Activated naive CD8-positive, alpha-beta T cell treated with anti-CD3 and anti-CD28 coated beads, Interleukin-2, amount 10 ng/mL, durations not matched to agents 7 days and 5 days (primary cell): ENCODE measurements around the gene AMIGO2. TPM values are rescaled to one million over a fixed set of nuclear protein-coding genes. Genes with fewer than 3 reads are reported as not detected.
"Not testable (repeated sequence)": the region's sequence is repeated elsewhere in the genome, so short reads cannot be mapped to it uniquely, and the experiment has no call there.

ENCODE experiments used
- ATAC-seq: fragments of 150-1000 bp; cut with Tn5 transposase; one replicate; pipeline ENCODE4 v1.10.0; 2021; ENCODE audit warnings: low read depth, moderate library complexity
- POLR2A ChIA-PET: fragments of 350-600 bp; sonication (Branson Sonifier 250); formaldehyde crosslinking; loops from one replicate; lab custom pipeline; 2021; ENCODE audit warnings: antibody characterized with exemption; lab: Charles Lee
- DNase-seq: peaks from one replicate; pipeline ENCODE4 v3.0.0; 2021
- H3K27ac Mint-ChIP-seq: one replicate; pipeline ENCODE4 v1.8.0; 2022; ENCODE audit warnings: mild to moderate bottlenecking, mixed read lengths
- H3K27me3 Mint-ChIP-seq: one replicate; pipeline ENCODE4 v1.8.0; 2022; ENCODE audit warnings: mild to moderate bottlenecking, moderate library complexity, mixed read lengths
- H3K36me3 Mint-ChIP-seq: one replicate; pipeline ENCODE4 v1.8.0; 2021; ENCODE audit warnings: mild to moderate bottlenecking, mixed read lengths
- H3K4me1 Mint-ChIP-seq: one replicate; pipeline ENCODE4 v1.8.0; 2021; ENCODE audit warnings: mixed read lengths
- H3K4me3 Mint-ChIP-seq: one replicate; pipeline ENCODE4 v1.8.0; 2022; ENCODE audit warnings: mild to moderate bottlenecking, moderate library complexity, mixed read lengths
- H3K9me3 Mint-ChIP-seq: one replicate; pipeline ENCODE4 v1.8.0; 2021; ENCODE audit warnings: mixed read lengths
- total RNA-seq, 2 experiments: library from RNA; stranded (reverse); gene quantifications; one replicate each; pipeline ENCODE4 v1.2.3, GENCODE V29; 2021

AMIGO2 gene
- total RNA-seq, result 10 to 100 TPM; 20.2 to 20.5 TPM

GRCh38 chr12:47079468-47079980 lies at the start of gene AMIGO2, which contains the start of gene PCED1B:
Gene AMIGO2 (minus strand): TSS chr12:47079959. CDS start chr12:47079002, 957 bp downstream.
Gene PCED1B (plus strand): TSS chr12:47079621. CDS start chr12:47235064, 155,443 bp downstream.
- no peaks in the 10 kb centered on the region for H3K27me3 Mint-ChIP-seq
- H3K4me1 Mint-ChIP-seq, result peaks cover 51% of the 10 kb centered on the region
- peak; percentile 78 for DNase-seq

DNA sequence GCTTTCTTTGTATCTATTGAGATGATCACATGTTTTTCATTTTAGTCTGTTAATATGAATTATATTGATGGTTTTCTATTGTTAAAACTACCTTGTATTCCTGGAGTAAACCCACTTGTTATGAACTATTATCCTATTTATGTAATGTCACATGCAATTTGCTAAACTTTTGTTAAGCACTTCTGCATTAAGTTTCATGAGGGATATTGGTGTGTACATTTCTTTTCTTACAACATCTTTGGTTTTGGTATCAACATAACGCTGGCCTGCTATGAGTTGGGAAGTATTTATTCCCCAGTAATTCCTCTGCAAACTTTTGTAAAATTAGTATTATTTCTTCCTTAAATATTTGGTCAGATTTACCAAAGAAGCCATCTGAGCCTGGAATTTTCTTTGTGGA lies 46.5 kb upstream of the AMIGO2 start:
- no peak overlapping the region for H3K4me3 Mint-ChIP-seq
- H3K27ac Mint-ChIP-seq, result no peak overlapping the region
- peaks cover 38% of the 10 kb centered on the region for H3K36me3 Mint-ChIP-seq
- no peak for DNase-seq
- POLR2A ChIA-PET, result no interaction called here
- peaks cover 6% of the 10 kb centered on the region for H3K9me3 Mint-ChIP-seq
- peaks cover 5% of the 10 kb centered on the region for H3K4me1 Mint-ChIP-seq
- ATAC-seq, result no peak
- H3K27me3 Mint-ChIP-seq, result no peaks in the 10 kb centered on the region

More at GRCh38 chr12:47079468-47079980, at the start of gene AMIGO2, which contains the start of gene PCED1B:
- H3K9me3 Mint-ChIP-seq, result no peaks in the 10 kb centered on the region
- H3K27ac Mint-ChIP-seq, result peak within 1 kb of the TSS; percentile 93
- POLR2A ChIA-PET, result interaction anchor here (0.6 to 9.1 kb wide), 17 partner anchors 9 to 708 kb away, joined by 3 to 258 read pairs (median 5); no protein-coding TSS in a partner anchor
- peak; percentile 65 for ATAC-seq
- H3K4me3 Mint-ChIP-seq, result peak within 1 kb of the TSS; percentile 96
- peaks cover 9% of the 10 kb centered on the region for H3K36me3 Mint-ChIP-seq

- H3K4me3 Mint-ChIP-seq, result no peak overlapping the region
- peaks cover 6% of the 10 kb centered on the region for H3K9me3 Mint-ChIP-seq
- no peaks in the 10 kb centered on the region for H3K27me3 Mint-ChIP-seq
- H3K27ac Mint-ChIP-seq, result no peak overlapping the region
- no peak for ATAC-seq
- peaks cover 10% of the 10 kb centered on the region for H3K4me1 Mint-ChIP-seq
- DNase-seq, result no peak
- H3K36me3 Mint-ChIP-seq, result peaks cover 37% of the 10 kb centered on the region
- POLR2A ChIA-PET, result no interaction called here
These were observed 44.7 kb upstream of the AMIGO2 start for GRCh38 chr12:47124451-47124850.

DNA sequence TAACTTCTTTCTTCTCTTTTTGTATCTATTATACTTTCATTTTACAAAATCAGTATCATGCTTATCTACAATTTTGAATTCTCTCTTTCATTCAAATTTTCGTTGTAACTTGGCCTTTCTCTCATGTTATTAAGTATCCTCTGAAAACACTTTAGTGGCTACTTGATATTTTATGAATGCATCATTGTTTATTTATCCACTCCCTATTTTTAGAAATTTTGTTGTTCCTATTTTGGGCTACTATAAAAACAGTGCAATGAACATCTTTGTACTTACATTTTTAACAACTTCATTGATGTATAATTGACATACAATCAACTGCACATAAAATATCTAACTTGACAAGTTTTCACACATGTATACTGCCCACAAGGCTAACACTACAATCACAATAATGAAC lies 44.0 kb upstream of the AMIGO2 start:
- no peak for ATAC-seq
- DNase-seq, result no peak
- Mint-ChIP-seq H3K9me3 (peaks cover 6% of the 10 kb centered on the region), H3K36me3 (peaks cover 40% of the 10 kb centered on the region), H3K4me3 (no peak overlapping the region), H3K4me1 (peaks cover 10% of the 10 kb centered on the region), H3K27me3 (no peaks in the 10 kb centered on the region), H3K27ac (no peak overlapping the region)
- POLR2A ChIA-PET, result no interaction called here

DNA sequence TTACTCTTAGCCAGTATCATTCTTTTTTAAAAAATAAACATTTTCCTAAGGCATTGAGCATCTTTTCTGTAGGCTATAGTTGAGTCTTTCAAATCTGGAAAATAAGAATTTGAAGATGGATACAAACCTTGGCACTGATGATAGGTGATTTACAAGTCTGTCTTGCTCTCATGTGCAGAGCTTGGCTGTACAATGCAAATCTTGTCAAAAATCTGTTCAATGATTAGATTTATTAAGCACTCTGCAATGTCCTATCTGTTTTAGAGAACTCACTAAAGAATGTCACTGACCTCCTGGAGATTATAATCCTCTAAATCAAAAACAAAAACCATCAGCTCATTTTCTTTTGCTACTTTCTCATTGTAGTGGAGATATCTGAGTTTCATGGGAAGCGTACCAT lies 42.8 kb upstream of the AMIGO2 start:
- Mint-ChIP-seq H3K9me3 (peaks cover 8% of the 10 kb centered on the region), H3K4me1 (peaks cover 12% of the 10 kb centered on the region), H3K27me3 (no peaks in the 10 kb centered on the region), H3K4me3 (no peak overlapping the region), H3K27ac (no peak overlapping the region), H3K36me3 (peaks cover 45% of the 10 kb centered on the region)
- ATAC-seq (no peak), DNase-seq (no peak)
- POLR2A ChIA-PET, result no interaction called here

GRCh38 chr12:47121146-47121545 lies 41.4 kb upstream of the AMIGO2 start:
- peaks cover 12% of the 10 kb centered on the region for H3K4me1 Mint-ChIP-seq
- ATAC-seq (no peak), DNase-seq (no peak)
- H3K27ac Mint-ChIP-seq, result no peak overlapping the region
- POLR2A ChIA-PET, result no interaction called here
- H3K36me3 Mint-ChIP-seq, result peaks cover 46% of the 10 kb centered on the region
- no peak overlapping the region for H3K4me3 Mint-ChIP-seq
- peaks cover 5% of the 10 kb centered on the region for H3K9me3 Mint-ChIP-seq
- H3K27me3 Mint-ChIP-seq, result no peaks in the 10 kb centered on the region

- no peak overlapping the region for H3K27ac Mint-ChIP-seq
- no peak for DNase-seq
- H3K9me3 Mint-ChIP-seq, result peaks cover 5% of the 10 kb centered on the region
- no peak for ATAC-seq
- H3K36me3 Mint-ChIP-seq, result peaks cover 45% of the 10 kb centered on the region
- no peaks in the 10 kb centered on the region for H3K27me3 Mint-ChIP-seq
- peaks cover 12% of the 10 kb centered on the region for H3K4me1 Mint-ChIP-seq
- POLR2A ChIA-PET, result no interaction called here
- H3K4me3 Mint-ChIP-seq, result no peak overlapping the region
These were observed 41.0 kb upstream of the AMIGO2 start for GRCh38 chr12:47120736-47121135.

DNA sequence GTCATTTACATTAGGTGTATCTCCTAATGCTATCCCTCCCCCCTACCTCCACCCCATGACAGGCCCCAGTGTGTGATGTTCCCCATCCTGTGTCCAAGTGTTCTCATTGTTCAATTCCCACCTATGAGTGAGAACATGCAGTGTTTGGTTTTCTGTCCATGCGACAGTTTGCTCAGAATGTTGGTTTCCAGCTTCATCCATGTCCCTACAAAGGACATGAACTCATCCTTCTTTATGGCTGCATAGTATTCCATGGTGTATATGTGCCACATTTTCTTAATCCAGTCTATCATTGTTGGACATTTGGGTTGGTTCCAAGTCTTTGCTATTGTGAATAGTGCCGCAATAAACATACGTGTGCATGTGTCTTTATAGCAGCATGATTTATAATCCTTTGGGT lies 37.5 kb upstream of the AMIGO2 start:
- H3K4me3 Mint-ChIP-seq, result not testable (repeated sequence)

GRCh38 chr12:47114481-47114892 lies 34.7 kb upstream of the AMIGO2 start:
- H3K27ac Mint-ChIP-seq, result no peak overlapping the region
- no peak overlapping the region for H3K4me3 Mint-ChIP-seq
- peaks cover 5% of the 10 kb centered on the region for H3K9me3 Mint-ChIP-seq
- H3K4me1 Mint-ChIP-seq, result peaks cover 24% of the 10 kb centered on the region
- H3K36me3 Mint-ChIP-seq, result peaks cover 51% of the 10 kb centered on the region
- no peak for ATAC-seq
- no peaks in the 10 kb centered on the region for H3K27me3 Mint-ChIP-seq
- DNase-seq, result no peak
- POLR2A ChIA-PET, result no interaction called here

More for the DNA sequence above, 37.5 kb upstream of the AMIGO2 start:
- DNase-seq, ATAC-seq, POLR2A ChIA-PET, H3K27ac Mint-ChIP-seq, H3K9me3 Mint-ChIP-seq, H3K27me3 Mint-ChIP-seq: not testable (repeated sequence)
- peaks cover 41% of the 10 kb centered on the region for H3K36me3 Mint-ChIP-seq
- peaks cover 12% of the 10 kb centered on the region for H3K4me1 Mint-ChIP-seq

GRCh38 chr12:47112679-47113078 lies 32.9 kb upstream of the AMIGO2 start:
- POLR2A ChIA-PET, result no interaction called here
- Mint-ChIP-seq H3K27me3 (no peaks in the 10 kb centered on the region), H3K36me3 (peaks cover 49% of the 10 kb centered on the region), H3K4me1 (peaks cover 23% of the 10 kb centered on the region), H3K4me3 (no peak overlapping the region), H3K27ac (no peak overlapping the region), H3K9me3 (no peaks in the 10 kb centered on the region)
- ATAC-seq (no peak), DNase-seq (no peak)

DNA sequence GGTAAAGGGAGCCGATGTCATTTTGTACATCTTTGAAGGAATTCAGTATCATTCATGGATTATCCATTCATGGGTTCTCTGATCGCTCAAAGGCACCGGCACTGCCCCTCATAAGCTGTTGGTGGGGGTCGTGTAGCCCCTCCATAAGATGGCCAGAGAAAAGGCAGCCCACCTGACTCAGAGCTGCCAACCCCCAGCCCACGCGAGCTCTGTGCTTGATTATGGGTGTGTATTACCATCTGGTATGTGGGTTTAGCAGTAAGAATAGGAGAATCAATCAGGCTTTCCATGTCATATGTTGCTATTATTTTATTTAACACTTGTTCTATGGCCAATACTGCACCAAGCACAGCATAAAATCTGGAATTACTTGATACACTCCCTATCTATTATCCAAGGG lies 32.1 kb upstream of the AMIGO2 start:
- DNase-seq (no peak), ATAC-seq (no peak)
- no peaks in the 10 kb centered on the region for H3K9me3 Mint-ChIP-seq
- POLR2A ChIA-PET, result no interaction called here
- H3K27me3 Mint-ChIP-seq, result no peaks in the 10 kb centered on the region
- H3K27ac Mint-ChIP-seq, result peak overlapping the region; percentile 68
- peak overlapping the region; percentile 59 for H3K4me3 Mint-ChIP-seq
- H3K36me3 Mint-ChIP-seq, result peaks cover 44% of the 10 kb centered on the region
- peaks cover 23% of the 10 kb centered on the region for H3K4me1 Mint-ChIP-seq

DNA sequence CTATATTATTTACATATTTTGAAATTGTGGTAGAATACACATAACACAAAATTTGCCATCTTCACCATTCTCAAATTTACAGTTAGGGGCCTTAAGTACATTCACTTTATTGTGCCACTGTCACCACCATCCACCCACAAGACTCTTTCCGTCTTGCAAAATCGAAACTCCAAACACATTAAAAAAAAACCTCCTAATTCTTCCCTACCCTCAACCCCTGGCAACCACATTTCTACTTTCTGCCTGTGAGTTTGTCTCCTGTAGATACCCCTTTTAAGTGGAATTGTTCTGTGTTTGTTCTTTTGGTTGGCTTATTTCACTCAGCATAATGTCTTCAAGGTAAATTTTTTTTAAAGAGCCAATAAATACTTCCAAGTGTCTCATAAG lies 31.6 kb upstream of the AMIGO2 start:
- Mint-ChIP-seq H3K27me3 (no peaks in the 10 kb centered on the region), H3K4me3 (peak overlapping the region; percentile 59), H3K36me3 (peaks cover 48% of the 10 kb centered on the region), H3K9me3 (no peaks in the 10 kb centered on the region), H3K27ac (peak overlapping the region; percentile 68), H3K4me1 (peaks cover 23% of the 10 kb centered on the region)
- DNase-seq (no peak), ATAC-seq (peak; percentile 69)
- POLR2A ChIA-PET, result interaction anchor here (1.0 kb wide), 1 partner anchor 105 kb away, joined by 4 read pairs; no protein-coding TSS in a partner anchor

- peaks cover 48% of the 10 kb centered on the region for H3K36me3 Mint-ChIP-seq
- DNase-seq (no peak), ATAC-seq (peak; percentile 52)
- H3K4me3 Mint-ChIP-seq, result peak overlapping the region; percentile 31
- no peaks in the 10 kb centered on the region for H3K9me3 Mint-ChIP-seq
- H3K27ac Mint-ChIP-seq, result peak overlapping the region; percentile 70
- H3K4me1 Mint-ChIP-seq, result peaks cover 23% of the 10 kb centered on the region
- POLR2A ChIA-PET, result interaction anchor here (1.0 to 1.7 kb wide), 2 partner anchors 55 to 105 kb away, joined by 3 to 4 read pairs; no protein-coding TSS in a partner anchor
- H3K27me3 Mint-ChIP-seq, result no peaks in the 10 kb centered on the region
These were observed 31.1 kb upstream of the AMIGO2 start for GRCh38 chr12:47110718-47111391.
